Stimulated activated CD8-positive, alpha-beta memory T cell treated with anti-CD3 and anti-CD28 coated beads, Interleukin-2, amount 100 ng/mL, for 48 hours (primary cell): ENCODE results near the gene DNMT3A.
"Not testable (repeated sequence)": the region's sequence is repeated elsewhere in the genome, so short reads cannot be mapped to it uniquely, and the experiment has no call there.

Source experiments
- DNase-seq, 2 donors: peaks; one replicate each; pipeline ENCODE4 v3.0.0-alpha.2; 2020; ENCODE audit warnings: low read depth in 2 of 2

Gene DNMT3A

DNA sequence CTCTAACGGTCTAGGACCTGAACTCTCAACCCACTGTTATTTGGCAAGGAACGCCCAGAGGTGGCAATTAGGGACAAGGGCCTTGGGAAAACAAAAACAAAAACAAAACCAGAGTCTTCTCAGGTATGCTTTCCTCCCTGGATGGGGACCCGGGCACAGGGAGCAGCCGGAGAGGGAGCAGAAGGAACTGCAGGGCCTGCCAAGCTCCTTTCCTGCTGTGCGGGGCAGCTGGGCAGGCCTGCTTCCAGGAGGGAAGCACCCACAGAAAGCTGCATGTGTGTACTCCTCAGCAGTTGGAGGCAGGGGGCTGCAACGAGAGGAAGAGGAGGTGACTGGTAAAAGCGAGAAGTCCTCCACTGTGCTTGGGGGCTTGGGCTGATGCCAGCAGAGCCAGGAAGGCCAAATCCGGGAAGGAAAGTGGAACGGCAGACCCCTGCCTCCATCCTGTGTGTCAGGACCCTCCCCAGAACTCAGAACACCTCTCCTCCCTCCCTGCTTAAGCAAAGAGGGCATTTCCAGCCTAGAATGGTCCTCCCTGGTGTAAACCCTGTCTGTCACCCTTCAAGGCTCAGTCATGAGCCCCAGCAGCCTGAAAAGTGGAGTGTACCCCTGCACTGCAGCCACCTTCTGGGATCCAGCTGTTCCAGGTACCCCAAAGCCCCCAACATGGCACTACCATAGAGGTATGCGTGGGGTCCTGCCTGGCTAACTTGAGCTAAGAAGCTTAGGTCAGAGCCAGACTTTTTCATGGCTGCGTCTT, 56.3 kb downstream of the DNMT3A start:
- DNase-seq: no peak

DNA sequence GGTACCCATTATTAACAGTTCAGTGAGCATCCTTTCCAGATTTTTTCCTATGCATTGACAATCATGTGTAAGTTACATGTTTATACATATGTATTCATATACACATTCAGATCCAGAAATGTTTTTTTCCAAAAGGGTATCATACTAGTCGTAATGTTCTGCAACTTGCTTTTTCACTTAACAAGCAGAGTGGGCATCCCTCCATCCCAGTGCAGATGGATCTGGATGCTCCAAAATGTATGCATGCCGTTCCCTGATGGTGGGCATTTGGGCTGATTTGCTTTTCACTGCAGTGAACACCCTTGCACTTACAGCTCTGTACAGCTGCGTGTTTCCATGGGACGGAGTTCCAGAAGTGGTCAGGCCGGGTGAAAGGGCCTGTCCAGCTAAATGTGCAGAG, 57.0 kb downstream of the DNMT3A start:
- no peak for DNase-seq

DNA sequence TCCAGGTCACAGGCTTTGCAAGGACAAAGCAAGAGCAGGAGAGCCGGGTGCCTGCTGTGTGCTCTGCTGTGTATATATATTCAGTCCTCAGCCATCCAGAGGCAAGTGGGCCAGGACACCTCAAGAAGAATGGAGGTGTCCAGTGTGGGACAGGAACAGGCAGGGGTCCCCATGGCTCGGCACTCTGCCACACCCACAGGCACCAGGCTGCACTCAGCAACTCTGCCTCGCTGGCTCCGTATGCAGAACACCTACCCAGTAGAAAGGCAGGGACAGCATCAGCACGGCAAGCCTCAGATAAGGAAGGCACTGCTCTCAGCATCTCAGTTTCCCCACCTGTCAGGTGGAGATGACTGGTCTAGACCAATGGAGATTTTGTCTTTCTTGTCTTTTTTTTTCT, 57.8 kb downstream of the DNMT3A start:
- no peak for DNase-seq

DNA sequence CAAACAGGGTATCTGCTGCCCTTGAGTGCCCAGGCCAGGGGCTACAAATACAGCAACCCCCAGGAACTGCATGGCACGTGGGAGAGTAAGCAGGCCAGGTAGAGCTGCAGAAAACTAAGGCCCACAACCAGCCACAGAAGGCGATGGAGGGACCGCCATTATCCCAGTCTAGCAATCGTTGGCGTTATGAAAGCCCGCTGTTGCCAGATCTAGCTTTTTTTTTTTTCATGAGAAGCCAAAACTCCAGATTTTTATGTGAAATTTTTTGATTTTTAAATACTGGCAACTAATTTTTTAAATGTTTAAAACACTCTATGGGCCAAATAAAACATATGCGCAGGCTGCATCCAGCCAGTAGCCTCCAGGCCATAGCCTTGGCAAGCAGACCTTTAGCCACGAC, 59.8 kb downstream of the DNMT3A start:
- no peak for DNase-seq

DNA sequence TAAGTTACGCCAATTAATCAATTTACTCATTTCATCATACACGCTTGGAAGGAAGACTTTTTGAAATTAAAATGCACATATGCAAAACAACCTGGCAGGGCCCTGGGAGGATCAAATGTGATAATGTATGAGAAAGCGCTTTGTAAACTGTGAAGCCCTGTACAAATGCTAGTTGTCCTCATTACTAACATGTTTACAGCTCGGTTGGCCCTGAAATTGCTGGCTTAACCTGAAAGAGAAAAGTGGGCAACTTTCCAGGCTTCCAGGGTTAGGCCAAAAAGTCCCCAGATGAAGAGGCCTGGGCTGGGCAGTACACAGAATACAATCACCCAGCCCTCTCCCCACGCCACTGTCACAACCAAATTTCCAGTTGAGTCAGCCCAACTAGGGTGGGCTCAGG, 60.2 kb downstream of the DNMT3A start:
- no peak for DNase-seq

DNA sequence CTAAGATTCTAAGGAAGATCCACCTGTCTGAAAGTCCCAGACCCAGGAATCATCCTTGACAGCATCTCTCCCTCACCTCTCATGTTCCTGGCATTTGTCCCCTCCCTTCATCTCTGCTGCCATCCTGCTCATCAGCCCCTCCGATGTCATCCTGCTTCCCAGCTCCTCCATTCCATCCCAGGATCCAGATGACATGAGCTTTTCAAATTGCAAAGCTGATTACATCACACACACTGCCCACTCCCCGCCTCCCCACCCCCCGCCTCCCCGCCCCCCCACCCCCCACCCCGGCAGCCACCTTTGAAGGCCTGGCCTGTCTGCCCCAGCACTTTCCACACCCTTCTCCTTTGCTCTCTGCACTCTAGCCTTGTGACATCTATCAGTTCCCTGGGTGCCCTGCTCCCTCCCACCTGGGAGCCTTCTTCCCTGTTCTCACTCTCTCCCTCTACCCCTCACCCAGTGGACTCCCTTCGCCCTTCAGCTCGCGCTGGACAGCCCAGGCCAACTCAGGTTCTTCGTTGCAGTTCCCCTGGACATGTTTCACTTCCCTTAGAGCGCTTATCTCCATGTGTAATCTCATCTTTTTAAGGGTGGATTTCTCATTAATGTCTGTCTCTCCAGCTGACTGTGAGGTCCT, 61.6 kb downstream of the DNMT3A start:
- DNase-seq: no peak

DNA sequence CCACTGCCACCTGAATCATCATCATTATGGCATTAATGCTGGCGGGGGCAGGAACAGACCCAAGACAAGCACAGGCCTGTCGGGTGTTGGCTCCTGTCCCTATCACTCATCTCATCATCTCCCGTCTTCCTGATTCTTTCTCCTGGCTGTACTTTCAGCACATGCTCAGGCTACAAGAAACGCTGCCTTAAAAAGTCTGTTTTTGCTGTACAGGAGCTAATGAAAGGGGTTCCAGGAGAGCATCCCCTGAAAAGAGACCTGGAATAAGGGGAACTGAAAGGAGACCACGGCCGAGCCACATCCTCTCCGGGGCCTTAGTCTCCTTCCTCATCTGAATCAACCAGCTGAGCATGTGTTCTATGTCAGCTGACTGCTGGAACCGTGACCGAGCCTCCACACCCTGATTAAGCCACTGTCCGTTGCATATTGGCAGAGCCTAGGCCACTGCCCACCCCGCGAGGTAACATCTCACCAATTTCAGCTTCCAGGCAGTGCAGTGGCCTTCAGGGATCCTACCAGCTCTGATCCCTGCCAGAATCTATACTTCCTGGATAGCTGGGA, 62.6 kb downstream of the DNMT3A start:
- DNase-seq: no peak

DNA sequence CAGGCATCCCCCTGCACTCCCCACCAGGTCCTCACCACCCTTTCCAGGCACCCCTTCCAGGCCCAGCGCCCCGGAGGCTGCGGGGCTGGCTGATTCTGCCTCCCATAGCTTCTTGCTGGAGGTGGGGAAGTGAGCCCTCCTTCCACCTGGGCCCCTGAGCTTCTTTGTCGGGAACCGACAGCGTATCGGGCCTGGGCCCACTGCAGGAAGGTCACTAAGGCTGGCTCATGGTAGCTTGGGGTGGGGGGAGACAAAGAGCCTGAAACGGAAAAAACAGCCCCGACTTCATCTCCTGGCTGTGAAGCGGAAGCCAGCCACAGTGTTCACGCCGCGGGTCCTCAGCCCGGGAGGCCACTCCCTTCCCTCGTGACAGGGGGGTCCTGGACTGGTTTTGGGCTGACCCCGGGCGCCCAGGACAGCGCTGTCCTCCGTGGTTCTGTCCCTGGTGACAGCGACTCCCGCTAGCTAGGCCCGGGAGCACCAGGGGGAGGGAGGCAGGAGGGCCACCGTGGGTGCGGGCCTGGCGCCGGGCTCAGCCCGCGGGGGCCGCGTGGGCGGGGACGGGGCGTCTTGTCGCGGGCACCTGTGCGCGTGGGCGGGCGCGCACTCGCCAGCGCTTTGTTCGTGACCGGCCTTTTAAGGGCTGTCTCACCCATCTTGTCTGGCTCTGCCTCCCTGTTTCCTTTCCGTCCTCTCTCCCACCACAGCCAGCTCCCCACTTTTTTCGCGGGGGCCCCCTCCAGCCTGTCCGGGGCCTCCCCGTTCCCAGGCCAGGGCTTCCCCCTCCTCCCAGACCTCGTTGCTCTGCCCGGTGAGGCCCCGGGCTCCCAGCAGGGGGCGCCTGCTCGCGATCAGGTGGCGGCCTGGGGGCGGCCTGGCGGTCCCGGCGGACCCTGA, 64.9 kb downstream of the DNMT3A start:
- peak; percentile 76 to 84 for DNase-seq

DNA sequence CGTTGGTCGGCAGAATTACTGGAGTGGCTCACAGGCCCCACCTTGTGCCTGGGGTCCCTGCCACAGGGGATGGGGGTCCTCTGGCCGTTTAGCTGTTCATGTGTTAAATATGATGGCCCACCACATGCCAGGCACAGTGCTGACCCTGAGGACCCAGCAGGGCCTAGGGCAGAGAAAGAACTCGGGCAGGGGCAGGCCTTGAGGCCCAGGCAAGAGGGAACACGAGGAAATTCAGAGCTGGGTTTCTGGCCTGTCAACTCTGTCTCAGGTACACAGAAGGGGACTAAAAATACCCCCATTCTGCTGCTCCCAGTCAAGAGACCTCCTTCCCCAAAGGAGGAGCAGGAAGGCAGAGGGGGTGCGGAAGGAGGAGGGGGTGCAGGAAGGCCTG, 66.2 kb downstream of the DNMT3A start:
- no peak for DNase-seq

DNA sequence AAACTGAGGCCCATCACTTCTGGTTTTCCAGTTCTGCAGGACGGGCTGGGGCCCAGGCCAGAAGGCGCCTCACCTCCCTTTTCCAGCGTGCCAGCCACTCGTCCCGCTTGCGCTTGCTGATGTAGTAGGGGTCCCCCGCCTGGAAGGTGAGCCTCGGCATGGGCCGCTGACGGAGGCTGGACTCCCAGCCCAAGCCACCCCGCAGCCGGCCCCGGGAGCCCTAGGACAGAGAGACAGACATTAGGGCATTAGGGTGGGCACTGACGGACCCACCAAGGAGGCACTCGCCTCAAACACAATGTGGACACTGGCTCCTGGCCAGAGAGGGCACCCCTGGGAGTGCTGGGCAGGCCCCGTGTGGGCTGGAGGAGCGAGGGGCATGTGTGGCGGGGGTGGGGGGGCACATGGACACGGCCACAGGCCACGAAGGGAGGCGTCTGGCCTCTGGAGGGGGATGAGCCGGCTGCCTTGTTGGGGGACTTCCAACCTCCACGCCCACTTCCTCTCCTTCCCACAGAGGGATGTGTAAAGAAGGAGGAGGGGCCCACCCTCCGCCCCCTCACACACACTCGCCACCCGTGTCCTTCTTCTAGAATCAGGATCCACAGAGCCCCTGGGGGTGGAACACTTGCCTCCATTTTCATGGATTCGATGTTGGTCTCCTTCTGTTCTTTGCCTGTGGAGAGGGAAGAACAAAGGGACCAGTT, 66.7 kb downstream of the DNMT3A start:
- DNase-seq: peak; percentile 40 to 58

DNA sequence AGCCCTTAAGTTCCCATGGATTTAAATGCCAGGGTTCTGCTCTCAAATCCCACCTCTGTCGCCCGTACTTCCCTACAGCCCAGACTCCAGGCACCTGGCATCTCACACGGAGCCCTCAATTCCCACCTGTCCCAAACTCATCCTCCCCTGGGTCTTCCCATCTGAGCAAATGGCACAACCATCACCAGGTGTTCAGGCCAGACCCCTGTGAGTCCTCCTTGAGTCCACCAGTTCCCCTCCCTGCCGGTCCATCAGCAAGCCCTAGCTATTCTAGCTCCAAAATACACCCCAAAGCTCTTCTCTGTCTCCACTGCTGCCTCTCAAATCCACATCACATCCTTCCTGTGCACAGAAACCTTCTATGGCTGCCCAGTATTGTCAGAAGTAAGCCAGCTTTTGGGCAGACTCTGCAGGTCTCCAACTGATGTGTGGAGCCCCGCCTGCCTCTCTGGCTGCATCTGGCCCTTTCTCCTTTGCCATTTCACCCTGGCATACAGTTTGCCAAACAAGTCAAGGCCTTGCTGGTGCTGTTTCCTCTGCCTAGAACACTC, 67.7 kb downstream of the DNMT3A start:
- DNase-seq: no peak

DNA sequence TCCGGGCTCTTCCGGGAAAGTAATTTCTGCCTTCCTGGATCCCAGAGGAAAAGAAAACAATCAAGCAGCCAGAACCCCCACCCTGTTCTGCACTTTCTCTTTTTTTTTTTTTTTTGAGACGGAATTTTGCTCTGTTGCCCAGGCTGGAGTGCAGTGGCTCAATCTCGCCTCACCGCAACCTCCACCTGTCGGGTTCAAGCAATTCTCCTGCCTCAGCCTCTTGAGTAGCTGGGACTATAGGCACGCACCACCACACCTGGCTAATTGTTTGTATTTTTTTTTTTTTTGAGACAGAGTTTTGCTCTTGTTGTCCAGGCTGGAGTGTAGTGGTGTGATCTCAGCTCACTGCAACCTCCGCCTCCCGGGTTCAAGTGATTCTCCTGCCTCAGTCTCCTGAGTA, 69.0 kb downstream of the DNMT3A start:
- not testable (repeated sequence) for DNase-seq

DNA sequence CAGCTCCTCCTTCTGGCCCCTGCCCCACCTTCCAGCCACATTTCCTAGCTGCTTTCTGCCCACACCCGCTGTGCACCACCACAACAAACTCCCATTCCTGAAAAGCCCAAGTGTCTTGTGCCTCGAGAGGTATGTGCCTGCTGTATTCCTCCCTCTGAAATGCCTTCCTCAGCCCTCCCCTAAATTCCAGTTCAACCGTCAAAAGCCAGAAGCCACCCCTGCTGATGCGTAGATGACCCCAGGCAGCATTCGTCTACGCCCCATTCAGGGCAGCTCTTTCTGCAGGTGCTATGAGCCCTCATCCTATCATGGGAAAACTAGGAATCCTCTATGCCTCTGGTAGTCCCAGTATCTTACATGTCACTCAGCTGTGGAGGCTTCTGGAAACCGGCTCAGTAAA, 71.7 kb downstream of the DNMT3A start:
- DNase-seq: no peak

DNA sequence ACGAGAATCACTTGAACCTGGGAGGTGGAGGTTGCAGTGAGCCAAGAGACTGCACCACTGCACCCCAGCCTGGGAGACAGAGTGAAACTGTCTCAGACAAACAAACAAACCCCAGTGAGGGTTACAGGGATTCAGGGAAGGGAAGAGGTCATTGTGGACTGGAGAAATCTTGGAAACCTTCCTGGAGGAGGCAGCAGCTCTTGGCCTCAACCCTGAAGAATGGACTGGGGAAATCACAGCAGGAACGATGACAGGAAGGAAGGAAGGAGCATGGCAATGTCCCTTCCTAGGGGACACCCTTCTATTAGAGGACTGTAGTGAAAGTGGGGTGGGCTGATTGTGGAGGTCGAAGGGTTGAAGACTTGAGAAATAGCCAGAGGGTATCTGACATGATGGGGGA, 72.5 kb downstream of the DNMT3A start:
- DNase-seq: no peak

DNA sequence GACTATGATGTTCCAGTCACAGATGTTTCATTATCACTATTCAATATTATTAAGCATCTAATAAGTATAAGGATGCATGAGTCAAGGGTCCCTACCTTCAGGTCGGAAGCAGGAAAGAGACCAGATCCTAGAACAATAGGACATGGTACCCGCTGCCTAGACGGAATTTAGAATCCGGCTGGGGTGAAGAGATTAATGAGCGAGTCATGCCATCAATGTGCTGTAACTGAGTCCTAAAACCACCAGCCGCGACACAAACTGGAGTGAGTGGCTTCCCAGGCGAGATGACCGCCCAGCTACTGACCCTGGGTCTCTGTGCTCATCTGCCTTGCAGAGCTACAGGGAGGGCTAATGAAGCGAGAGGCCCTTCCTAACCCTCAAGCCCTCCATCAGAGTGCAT, 73.6 kb downstream of the DNMT3A start:
- no peak for DNase-seq

DNA sequence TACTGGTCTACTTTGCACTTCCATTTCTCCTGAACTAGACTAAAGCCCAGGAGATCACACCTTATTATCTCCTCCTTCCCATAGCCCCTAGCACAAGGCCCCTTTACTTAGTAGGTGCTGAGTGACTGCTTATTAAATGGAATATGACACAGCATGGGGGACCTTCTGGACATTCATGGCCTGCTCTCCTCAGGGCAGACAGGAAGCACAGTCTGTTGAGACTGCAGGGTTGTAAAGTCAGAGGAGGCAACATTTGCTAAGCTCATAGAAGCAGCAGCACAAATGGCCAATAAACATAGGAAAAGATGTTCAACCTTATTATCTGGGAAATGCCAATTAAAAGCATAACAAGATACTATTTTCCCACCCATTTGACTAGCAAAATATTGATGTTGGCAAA, 75.3 kb downstream of the DNMT3A start:
- no peak for DNase-seq

DNA sequence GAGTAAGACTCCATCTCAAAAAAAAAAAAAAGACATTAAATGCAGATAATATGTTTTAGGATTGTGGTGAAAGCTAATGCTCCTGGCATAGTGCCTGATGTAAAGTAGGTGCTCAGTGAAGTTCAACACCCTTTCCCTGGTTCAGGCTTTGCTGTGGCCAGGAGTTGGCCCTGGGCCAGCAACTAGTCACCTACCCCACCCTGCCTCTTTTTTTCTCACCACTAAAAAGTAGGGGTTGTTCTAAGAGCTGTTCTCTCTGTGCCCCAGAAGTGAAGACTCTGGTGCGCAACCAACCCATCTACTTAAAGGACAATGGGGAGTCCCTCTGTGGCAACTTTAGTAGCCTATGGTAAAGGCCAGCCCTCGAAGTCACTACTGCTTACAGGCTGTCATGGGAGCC, 75.9 kb downstream of the DNMT3A start:
- DNase-seq: no peak

DNA sequence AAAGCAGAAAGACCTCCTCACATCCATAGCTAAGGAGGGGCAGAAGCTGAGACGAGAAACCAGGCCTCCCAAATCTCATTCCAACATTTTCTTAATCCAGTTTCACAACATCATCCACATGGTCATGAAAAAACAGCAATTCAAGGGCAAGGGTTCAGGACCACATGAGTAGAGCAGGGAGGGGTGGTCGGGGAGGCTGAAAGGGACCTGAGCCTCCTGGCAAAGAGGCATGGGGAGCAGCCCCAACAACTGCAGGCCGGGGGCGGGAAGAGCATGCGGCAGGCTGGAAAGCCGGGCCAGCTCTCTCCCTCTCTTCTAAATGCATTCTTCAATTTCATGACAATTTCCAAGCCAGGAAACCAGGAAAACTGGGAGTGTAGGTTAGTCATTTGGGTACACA, 76.7 kb downstream of the DNMT3A start:
- DNase-seq: no peak

DNA sequence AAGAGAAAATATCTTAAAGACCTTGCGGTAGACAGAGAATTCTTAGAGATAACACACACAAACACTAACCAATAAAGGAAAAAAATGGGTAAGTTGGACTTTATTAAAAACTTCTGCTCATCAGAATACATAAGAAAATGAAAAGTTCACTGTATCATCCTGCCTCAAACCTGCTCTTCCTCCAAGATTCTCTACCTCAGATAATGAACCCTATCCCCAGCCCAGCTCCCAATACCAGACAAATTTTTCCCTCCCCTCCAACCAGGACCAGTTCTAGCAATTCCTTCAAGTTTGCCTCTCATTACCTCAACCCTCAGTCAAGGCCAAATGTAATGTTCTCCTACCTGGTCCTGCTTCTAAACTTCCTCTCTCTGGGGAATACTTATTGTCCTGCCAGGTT, 79.4 kb downstream of the DNMT3A start:
- no peak for DNase-seq

DNA sequence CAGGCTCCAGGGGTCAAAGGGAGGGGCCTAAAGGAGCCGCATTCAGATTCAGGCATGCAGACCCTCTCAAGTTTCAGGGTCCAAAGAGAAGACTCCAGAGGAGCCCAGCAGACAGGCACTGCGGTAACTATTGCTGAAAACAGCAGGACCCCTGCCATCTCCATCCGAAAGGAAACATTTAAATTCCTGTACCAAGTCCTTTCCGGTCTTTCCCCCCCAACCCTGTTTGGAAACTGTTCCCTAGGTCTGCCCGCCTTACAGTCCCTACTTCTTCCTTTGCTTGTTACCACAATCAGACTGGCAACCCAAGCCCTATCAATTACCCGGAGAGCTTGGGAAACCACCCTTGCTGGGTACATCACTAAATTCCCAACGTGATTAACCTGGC, 82.0 kb downstream of the DNMT3A start:
- no peak for DNase-seq
